ENCODE data around the gene FAM227B. TPM values are rescaled to one million over a fixed set of nuclear protein-coding genes. Genes with fewer than 3 reads are reported as not detected.

FAM227B gene
- total and polyA plus RNA-seq, 2 of the 13 experiments (the other 11 are each of a cell fraction or from before 2014, with no cell fraction given), result 1.9 to 2.6 TPM

- TF ChIP-seq DRAP1 (CRISPR knock-in tag; IDR thresholded peaks at IDR 0.05) (no peak), HMG20A (CRISPR knock-in tag; IDR thresholded peaks at IDR 0.05; ENCODE audit: borderline replicate concordance) (no peak), ZNF740 (CRISPR knock-in tag; IDR thresholded peaks at IDR 0.05) (no peak)
These were observed 156.1 kb downstream of the FAM227B start (continued) for GRCh38 chr15:49464522-49464921.

GRCh38 chr15:49462232-49462844 lies 158.3 kb downstream of the FAM227B start:
- WGBS (ENCODE audit: low lambda C conversion rate), result 4% methylated on average over 2 of the region's 2 CpGs
- intact Hi-C loops (cut with micrococcal nuclease; ENCODE audit: unreplicated experiment), result no loop called here
- no peaks in the 10 kb centered on the region for H4K20me1 ChIP-seq (ENCODE audit: insufficient read depth, low read length)
- H3K4me2 ChIP-seq (ENCODE audit: low read depth, low read length), result no peak overlapping the region
- no peaks in the 10 kb centered on the region for H3K4me1 ChIP-seq (ENCODE audit: insufficient read depth, low read length)
- no peak for FAIRE-seq
- no peaks in the 10 kb centered on the region for H3K27me3 ChIP-seq (ENCODE audit: control insufficient read depth in 1 of 2, insufficient read depth in 2 of 2, low read length in 2 of 2)
- no peak overlapping the region for H3K27ac ChIP-seq (ENCODE audit: extremely low read length, insufficient read depth, low read length)
- TF ChIP-seq PRDM15 (CRISPR knock-in tag; IDR thresholded peaks at IDR 0.05) (no peak), MBNL3 (CRISPR knock-in tag; conservative IDR thresholded peaks at IDR 0.05) (no peak), KDM1A (CRISPR knock-in tag; IDR thresholded peaks at IDR 0.05) (no peak), ZNF775 (CRISPR knock-in tag; IDR thresholded peaks at IDR 0.05; ENCODE audit: borderline replicate concordance) (no peak), ZFP62 (CRISPR knock-in tag; IDR thresholded peaks at IDR 0.05) (no peak), CHCHD3 (CRISPR knock-in tag; IDR thresholded peaks at IDR 0.05) (no peak), ZFP82 (CRISPR knock-in tag; IDR thresholded peaks at IDR 0.05; ENCODE audit: borderline replicate concordance) (no peak), LCORL (IDR thresholded peaks at IDR 0.05) (no peak), LCORL (CRISPR knock-in tag; IDR thresholded peaks at IDR 0.05) (no peak), BRF2 (CRISPR knock-in tag; IDR thresholded peaks at IDR 0.05) (no peak), RXRB (CRISPR knock-in tag; IDR thresholded peaks at IDR 0.05; ENCODE audit: borderline replicate concordance) (no peak)
- BruUV-seq (replicated peaks), result no TSS peak
- in situ Hi-C loops (cut with HindIII; ENCODE audit: extremely low pct_ligation_motif_present, low pct_unique_long_range_greater_than_20kb), result no loop called here
- DNase-seq (ENCODE audit: low spot score), result no peak
- no peak overlapping the region for H3K4me3 ChIP-seq (replicated peaks in 1 of 3; ENCODE audit: insufficient read depth in 1 of 3, low read depth in 2 of 3, low read length in 3 of 3)
- H2AFZ ChIP-seq (ENCODE audit: low read length), result no peak overlapping the region
- no peak for ATAC-seq
- H3K36me3 ChIP-seq (replicated peaks in 1 of 2; ENCODE audit: control insufficient read depth in 1 of 2, insufficient read depth in 2 of 2, low read length in 2 of 2), result no peaks in the 10 kb centered on the region
- CTCF ChIA-PET (ENCODE audit: low intra/inter-chr PET ratio, low total read pairs), result no interaction called here
- POLR2A ChIA-PET, result no interaction called here
- no peak overlapping the region for H3K9ac ChIP-seq (ENCODE audit: insufficient read depth, low read depth, low read length)
- H3K79me2 ChIP-seq (ENCODE audit: insufficient read depth, low read length), result no peaks in the 10 kb centered on the region
- H3K9me3 ChIP-seq (ENCODE audit: low read length), result no peaks in the 10 kb centered on the region

Measured in HepG2 (cell line).